ENCODE measurements around the gene DRC1. TPM values are rescaled to one million over a fixed set of nuclear protein-coding genes. Genes with fewer than 3 reads are reported as not detected.

DRC1 gene
- total RNA-seq, 1 experiment from 2014 or later: not detected

GRCh38 chr2:26448651-26449050, 46.9 kb downstream of the DRC1 start:
- Histone ChIP-seq H3K27me3 (ENCODE audit: insufficient read depth, low read length) (no peaks in the 10 kb centered on the region), H3K9ac (ENCODE audit: extremely low read depth, insufficient read length, low read length) (no peak overlapping the region), H2AK5ac (ENCODE audit: insufficient read length, low read length) (no peak overlapping the region), H3K23ac (ENCODE audit: insufficient read length, low read depth, low read length) (no peak overlapping the region), H3K18ac (ENCODE audit: insufficient read length, low read depth, low read length) (no peak overlapping the region), H3K4me1 (ENCODE audit: insufficient read depth, low read length) (no peaks in the 10 kb centered on the region), H3K79me1 (ENCODE audit: insufficient read depth, low read depth, low read length, poor library complexity, severe bottlenecking) (no peaks in the 10 kb centered on the region), H2BK120ac (ENCODE audit: low read depth, low read length, poor library complexity, severe bottlenecking) (no peak overlapping the region), H4K8ac (replicated peaks; ENCODE audit: insufficient read length, low read depth, low read length) (no peak overlapping the region), H3T11ph (ENCODE audit: low read length) (no peak overlapping the region), H3K79me2 (ENCODE audit: insufficient read depth, low read length) (no peaks in the 10 kb centered on the region), H2BK20ac (ENCODE audit: low read depth, low read length, poor library complexity, severe bottlenecking) (no peak overlapping the region), H3K14ac (ENCODE audit: insufficient read depth, low read length) (no peak overlapping the region; the same call in 1 of the 2 replicates), H3K56ac (ENCODE audit: insufficient read length, low read depth, low read length) (no peak overlapping the region), H2BK15ac (ENCODE audit: low read depth, low read length) (no peak overlapping the region), H4K5ac (ENCODE audit: insufficient read length, low read depth, low read length) (no peak overlapping the region), H3K9me3 (ENCODE audit: control insufficient read depth, low read depth, low read length) (no peaks in the 10 kb centered on the region), H4K20me1 (ENCODE audit: control insufficient read depth, insufficient read depth, insufficient read length) (no peaks in the 10 kb centered on the region), H4K91ac (ENCODE audit: insufficient read length, low read depth, low read length) (no peak overlapping the region), H2AFZ (ENCODE audit: low read length) (no peak overlapping the region), H3K27ac (ENCODE audit: insufficient read length, low read depth, low read length) (no peak overlapping the region), H3K4ac (ENCODE audit: low read depth, low read length) (no peak overlapping the region), H3K23me2 (ENCODE audit: insufficient read length, low read depth, low read length, poor library complexity, severe bottlenecking) (no peaks in the 10 kb centered on the region), H3K4me2 (ENCODE audit: insufficient read depth, insufficient read length, low read length) (no peak overlapping the region), H2BK5ac (ENCODE audit: insufficient read length, low read length) (no peak overlapping the region), H2BK12ac (ENCODE audit: insufficient read length, low read depth, low read length) (no peak overlapping the region)
- Mint-ChIP-seq H3K9me3 (peaks cover 0 to 3% of the 10 kb centered on the region in 2 experiments; a peak in 1 of 5 replicates), H3K4me3 (no peak overlapping the region), H3K36me3 (ENCODE audit: insufficient read depth in 1 of 3, low read depth in 3 of 3) (peaks cover 0 to 2% (median 0%) of the 10 kb centered on the region in 3 experiments; a peak in 1 of 7 replicates), H3K27ac (no peak overlapping the region), H3K27me3 (ENCODE audit: low read depth) (no peaks in the 10 kb centered on the region; the same call in none of the 2 replicates), H3K4me1 (peaks cover 5 to 6% of the 10 kb centered on the region in 2 experiments; a peak in 3 of 4 replicates)
- no peak for TF ChIP-seq CTCF (conservative IDR thresholded peaks at IDR 0.05)
- no peak for DNase-seq
- no CpG with 5 or more reads among the region's 9 CpGs for WGBS (ENCODE audit: extremely low coverage, insufficient read length, low lambda C conversion rate)
